ENCODE measurements around the gene CTAG2. TPM values are rescaled to one million over a fixed set of nuclear protein-coding genes. Genes with fewer than 3 reads are reported as not detected.

CTAG2 gene
- total RNA-seq, 1 donor from 2014 or later: not detected

GRCh38 chrX:154603438-154604430 lies 49.6 kb downstream of the CTAG2 start:
- ATAC-seq: no peak

GRCh38 chrX:154602766-154603437 lies 50.5 kb downstream of the CTAG2 start:
- ATAC-seq (no peak), DNase-seq (ENCODE audit: missing footprints) (no peak)
- intact Hi-C loops (cut with DNase I): no loop called here

More at GRCh38 chrX:154603438-154604430, 49.6 kb downstream of the CTAG2 start:
- DNase-seq (ENCODE audit: missing footprints): no peak
- intact Hi-C loops (cut with DNase I): no loop called here

GRCh38 chrX:154602226-154602625 lies 51.2 kb downstream of the CTAG2 start:
- intact Hi-C loops (cut with DNase I): no loop called here
- DNase-seq (ENCODE audit: missing footprints) (no peak), ATAC-seq (no peak)

Other genes starting within 250 kb of the CTAG2 start
- 52.3 TPM for gene DNASE1L1, start 244.3 kb downstream of the CTAG2 start, total RNA-seq
- 36.1 TPM for gene TAFAZZIN, start 242.0 kb downstream of the CTAG2 start, total RNA-seq
- 83.0 TPM for gene ATP6AP1, start 224.9 kb downstream of the CTAG2 start, total RNA-seq
- gene GDI1, start 216.4 kb downstream of the CTAG2 start, total RNA-seq: 85.2 TPM
- gene FAM50A, start 209.4 kb downstream of the CTAG2 start, total RNA-seq: 47.3 TPM
- gene PLXNA3, start 195.3 kb downstream of the CTAG2 start, total RNA-seq: 23.2 TPM
- gene LAGE3, start 174.3 kb downstream of the CTAG2 start, total RNA-seq: 18.5 TPM
- gene UBL4A, start 167.0 kb downstream of the CTAG2 start, total RNA-seq: 58.4 TPM
- gene SLC10A3, start 162.9 kb downstream of the CTAG2 start, total RNA-seq: 13.0 TPM
- 62.1 TPM for gene FAM3A, start 137.3 kb downstream of the CTAG2 start, total RNA-seq
- 15.0 TPM for gene G6PD, start 106.7 kb downstream of the CTAG2 start, total RNA-seq
- 15.5 TPM for gene IKBKG, start 106.0 kb downstream of the CTAG2 start, total RNA-seq
- not detected for gene CTAG1A, start 68.4 kb downstream of the CTAG2 start, total RNA-seq
- gene CTAG1B, start 34.3 kb downstream of the CTAG2 start, total RNA-seq: not detected
- 12.1 TPM for gene GAB3, start 97.5 kb upstream of the CTAG2 start, total RNA-seq
- 19.7 TPM for gene DKC1, start 109.3 kb upstream of the CTAG2 start, total RNA-seq
- gene MPP1, start 151.9 kb upstream of the CTAG2 start, total RNA-seq: 40.7 TPM
- gene SMIM9, start 181.1 kb upstream of the CTAG2 start, total RNA-seq: not detected
- 33.1 TPM for gene F8A1, start 232.8 kb upstream of the CTAG2 start, total RNA-seq

Measured in Right ventricle myocardium inferior (tissue), 1 donor.